Central memory CD4-positive, alpha-beta T cell (primary cell): ENCODE measurements around the gene ARHGAP5.
"Not testable (repeated sequence)": the region's sequence is repeated elsewhere in the genome, so short reads cannot be mapped to it uniquely, and the experiment has no call there.

Source experiments
- DNase-seq: peaks from one replicate; pipeline ENCODE4 v3.0.0; 2022

The ARHGAP5 gene

GRCh38 chr14:32126899-32127730 lies 50.0 kb downstream of the ARHGAP5 start:
- DNase-seq: not testable (repeated sequence)

DNA sequence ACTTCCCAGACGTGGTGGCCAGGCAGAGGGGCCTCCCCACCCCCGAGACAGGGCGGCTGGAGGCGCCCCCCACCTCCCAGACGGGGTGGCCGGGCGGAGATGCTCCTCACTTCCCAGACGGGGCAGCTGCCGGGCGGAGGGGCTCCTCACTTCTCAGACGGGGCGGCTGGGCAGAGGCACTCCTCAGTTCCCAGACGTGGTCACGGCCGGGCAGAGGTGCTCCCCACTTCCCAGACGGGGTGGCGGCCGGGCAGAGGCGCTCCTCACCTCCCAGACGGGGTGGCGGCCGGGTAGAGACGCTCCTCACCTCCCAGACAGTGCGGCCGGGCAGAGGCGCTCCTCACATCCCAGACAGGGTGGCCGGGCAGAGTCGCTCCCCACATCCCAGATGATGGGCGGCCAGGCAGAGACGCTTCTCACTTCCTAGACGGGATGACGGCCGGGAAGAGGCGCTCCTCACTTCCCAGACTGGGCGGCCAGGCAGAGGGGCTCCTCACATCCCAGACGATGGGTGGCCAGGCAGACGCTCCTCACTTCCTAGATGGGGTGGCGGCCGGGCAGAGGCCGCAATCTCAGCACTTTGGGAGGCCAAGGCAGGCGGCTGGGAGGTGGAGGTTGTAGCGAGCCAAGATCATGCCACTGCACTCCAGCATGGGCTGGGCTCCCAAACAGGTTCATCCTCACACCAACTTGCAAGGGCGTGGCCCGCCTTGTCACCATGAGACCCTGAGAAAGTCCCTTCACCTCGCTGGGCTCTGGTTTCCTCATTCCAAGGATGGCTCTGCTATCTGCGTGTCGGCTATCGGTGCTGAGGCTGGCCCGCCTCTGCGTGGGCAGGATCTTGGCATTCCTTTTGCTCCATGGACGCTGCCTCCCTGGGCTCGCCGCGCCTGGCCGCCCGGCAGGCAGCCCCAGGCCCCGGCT lies 50.9 kb downstream of the ARHGAP5 start:
- DNase-seq: not testable (repeated sequence)

DNA sequence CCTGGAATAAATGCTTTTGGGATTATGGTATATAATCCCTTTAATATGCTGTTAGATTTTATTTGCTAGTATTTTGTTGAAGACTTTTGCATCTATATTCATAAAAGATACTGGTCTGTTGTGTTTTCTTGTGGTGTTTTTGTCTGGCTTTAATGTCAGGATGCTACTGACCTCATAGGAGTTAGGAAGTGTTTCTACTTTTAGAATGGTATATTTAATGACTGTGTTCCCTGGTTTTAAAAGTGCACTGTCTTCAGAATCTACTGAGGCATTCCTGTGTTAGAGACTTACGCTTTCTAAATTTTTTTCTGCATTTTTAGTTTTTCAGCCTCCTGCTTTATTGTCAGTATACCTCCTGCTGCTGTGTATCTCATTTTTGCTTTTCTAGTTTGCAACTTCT lies 51.6 kb downstream of the ARHGAP5 start:
- DNase-seq: no peak

DNA sequence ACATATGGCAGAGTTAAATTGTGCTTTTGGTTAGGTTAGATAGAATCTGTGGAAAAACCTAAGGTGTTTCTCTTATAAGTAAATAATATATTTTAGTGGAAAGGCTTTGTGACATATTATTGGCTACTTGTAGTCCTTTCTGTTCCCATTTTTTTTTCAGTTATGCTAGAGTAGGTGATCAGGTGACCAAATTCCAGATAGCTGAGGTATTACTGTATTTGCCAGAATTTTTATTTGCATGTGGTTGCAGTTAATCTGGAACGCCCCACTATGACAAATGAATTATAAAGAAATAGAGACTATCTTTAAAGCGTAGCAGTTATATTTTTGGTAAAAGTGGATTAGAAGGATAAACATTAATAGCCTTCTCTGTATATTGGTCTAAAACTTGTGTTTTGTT lies 52.0 kb downstream of the ARHGAP5 start:
- no peak for DNase-seq

GRCh38 chr14:32131689-32132088 lies 54.6 kb downstream of the ARHGAP5 start:
- DNase-seq: not testable (repeated sequence)

DNA sequence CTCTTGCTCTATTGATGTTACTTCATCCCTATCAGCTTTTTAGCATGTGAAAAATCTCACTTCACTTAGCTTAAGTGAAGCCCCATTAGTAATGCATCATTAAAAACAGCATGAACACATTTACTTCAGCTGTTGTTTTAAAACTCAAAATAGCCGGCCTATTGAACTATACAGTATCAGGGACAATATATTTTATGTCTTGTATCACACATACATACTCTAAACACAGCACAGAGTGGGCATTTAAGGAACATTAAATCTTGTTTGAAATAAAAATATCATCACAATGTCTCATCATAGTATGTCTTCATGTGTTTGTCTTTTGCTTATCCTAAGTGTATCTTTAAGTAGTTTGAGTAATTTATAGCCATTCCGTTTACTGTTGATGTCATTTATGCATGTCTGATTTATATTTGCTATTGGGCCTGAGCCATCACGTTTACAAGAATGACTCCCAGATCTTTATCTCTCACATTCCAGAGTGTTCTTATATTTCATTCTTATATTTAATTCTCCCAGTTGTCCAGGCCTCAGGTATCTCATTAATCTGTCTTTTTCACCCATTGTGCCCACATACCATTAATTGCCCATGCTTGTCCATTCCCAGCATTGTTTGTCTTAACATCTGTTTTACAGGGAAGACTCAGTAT lies 57.5 kb downstream of the ARHGAP5 start:
- no peak for DNase-seq

DNA sequence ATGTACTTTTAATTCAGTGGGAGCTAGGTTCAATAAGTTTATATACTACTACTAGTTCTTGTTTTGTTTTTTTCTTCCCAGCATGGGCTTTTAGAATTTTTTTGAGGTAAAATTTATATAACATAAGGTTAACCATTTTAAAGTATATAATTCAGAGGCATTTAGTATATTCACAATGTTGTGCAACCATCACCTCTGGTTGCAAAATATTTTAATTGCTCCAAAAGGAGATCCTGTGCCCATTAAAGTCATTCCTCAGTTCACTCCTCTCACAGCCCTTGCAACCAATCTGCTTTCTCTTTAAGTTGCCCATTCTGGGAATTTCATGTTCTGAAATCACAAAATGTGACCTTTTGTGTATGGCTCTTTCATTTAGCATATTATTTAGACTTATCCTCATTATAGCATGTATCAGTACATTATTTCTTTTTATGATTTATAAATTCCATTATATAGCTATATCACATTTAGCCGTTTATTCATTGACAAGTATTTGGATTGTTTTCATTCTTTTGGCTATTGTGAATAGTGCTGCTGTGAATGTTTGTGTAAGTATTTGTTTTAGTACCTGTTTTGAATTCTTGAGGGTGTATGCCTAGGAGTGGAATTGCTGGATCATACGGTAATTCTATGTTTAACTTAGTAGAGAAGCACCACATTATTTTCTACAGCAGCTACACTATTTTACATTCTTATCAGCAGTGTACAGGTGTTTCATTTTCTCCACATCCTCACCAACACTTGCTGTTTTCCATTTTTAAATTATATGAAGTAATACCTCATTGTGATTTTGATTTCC lies 59.1 kb downstream of the ARHGAP5 start:
- DNase-seq: no peak

GRCh38 chr14:32137313-32137712 lies 60.2 kb downstream of the ARHGAP5 start:
- DNase-seq: no peak

DNA sequence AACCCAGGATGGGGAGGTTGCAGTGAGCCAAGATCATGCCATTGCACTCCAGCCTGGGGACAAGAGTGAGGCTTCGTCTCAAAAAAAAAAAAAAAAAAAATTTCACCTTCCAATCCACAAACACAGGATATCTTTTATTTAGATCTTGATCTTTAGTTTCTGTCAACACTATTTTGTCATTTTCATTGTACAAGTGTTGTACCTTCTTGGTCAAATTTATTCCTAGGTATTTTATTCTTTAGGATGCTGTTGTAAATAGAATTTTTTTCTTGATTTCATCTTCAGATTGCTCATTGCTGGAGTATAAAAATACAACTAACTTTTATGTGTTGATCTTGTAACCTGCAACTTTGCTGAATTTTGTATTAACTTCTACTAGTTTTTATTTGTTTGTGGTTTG lies 60.8 kb downstream of the ARHGAP5 start:
- DNase-seq: no peak

DNA sequence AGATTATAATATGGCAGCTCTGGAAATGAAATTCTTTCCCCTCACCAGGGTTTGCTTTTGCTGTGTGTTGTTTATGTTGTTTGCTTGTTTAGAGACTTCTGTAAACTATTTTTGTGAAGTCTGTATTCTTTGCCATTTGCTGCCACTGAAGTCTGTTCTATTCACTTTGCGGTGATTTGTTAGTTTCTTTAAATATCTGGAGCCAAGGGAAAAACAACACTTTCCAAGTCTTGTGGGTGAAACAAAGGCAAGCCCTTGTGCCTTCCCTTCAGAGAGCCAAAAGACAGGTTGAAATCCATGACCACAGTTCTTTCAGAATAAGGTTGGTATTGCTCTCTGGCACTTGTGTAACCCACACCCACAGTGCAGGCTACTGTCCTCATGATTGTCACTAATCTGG lies 65.2 kb downstream of the ARHGAP5 start:
- DNase-seq: no peak

- no peak for DNase-seq
Observed at GRCh38 chr14:32142754-32143437, 65.8 kb downstream of the ARHGAP5 start.

GRCh38 chr14:32150392-32150791 lies 73.3 kb downstream of the ARHGAP5 start:
- DNase-seq: no peak

- no peak for DNase-seq
Observed at GRCh38 chr14:32166029-32166428, 88.9 kb downstream of the ARHGAP5 start.

DNA sequence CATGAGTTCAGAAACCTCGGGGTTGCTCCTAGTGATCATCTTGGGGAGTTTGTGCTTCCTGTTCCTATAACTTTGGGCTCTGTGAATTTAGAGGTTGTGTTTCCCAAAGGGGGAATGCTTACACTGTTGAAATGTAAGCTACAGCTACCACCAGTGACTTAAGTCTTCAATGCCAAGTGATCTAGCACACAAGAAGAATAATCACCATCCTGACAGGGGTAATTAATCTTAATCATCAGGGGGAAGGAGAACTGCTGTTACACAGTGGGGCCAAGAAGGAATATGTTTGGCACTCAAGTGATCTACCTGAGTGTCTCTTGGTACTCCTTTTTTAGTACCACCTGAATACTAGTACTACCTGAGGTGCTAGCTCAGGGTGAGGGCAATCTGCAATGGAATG lies 89.8 kb downstream of the ARHGAP5 start:
- DNase-seq: no peak

DNA sequence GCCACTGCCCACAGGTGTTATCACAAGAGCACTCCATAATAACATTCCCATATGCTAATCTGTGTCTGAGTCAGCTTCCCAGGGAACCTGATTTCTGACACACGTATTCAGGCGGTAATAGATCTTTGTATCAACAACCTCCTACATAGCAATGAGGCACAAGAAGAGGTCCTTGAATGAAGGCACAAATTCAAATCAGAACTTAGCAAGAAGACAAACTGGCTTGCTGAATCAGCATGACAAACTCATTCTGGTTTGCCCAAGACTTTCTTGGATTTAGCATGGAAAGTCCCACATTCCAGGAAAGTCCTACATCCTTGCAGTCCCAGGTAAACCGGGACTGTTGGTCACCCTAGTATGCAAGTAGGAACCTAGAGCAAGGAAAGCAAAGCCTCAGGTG lies 90.8 kb downstream of the ARHGAP5 start:
- DNase-seq: no peak

DNA sequence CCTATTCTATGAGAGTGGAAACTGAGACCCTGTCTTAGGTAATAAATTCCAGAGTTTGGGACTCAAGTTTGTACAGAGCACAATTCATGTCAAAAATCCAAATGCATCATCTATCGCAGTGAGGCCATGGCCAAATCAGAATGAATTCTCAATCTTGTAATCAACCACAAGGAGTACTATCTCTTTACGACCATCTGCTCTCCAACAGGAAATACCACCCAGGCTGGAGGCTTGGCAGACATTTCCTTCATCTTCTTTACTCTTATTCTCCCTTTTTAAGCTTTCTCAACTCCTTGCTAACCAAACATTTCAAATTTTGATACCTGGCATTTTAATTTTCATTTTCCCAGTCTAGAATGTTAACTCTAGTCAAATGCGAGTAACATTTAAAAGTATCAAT lies 92.1 kb downstream of the ARHGAP5 start:
- DNase-seq: no peak

DNA sequence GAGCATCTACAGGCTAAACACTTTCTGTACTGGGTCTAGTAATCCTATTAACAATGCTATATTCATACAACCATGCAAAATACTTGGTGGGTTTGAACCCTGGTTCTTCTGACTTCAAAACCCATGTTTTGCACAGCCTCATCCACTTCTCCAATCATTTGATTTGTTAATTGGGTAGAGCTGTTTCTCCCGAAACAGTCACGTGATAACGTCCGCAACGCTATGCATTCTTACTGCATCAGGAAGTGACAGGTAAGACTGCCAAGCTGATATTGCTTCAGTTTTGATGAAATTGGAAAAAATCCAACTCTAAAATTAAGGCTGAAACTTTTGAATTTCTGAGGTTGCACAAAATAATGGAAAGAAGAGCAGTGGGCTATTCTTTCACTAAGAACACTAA lies 94.4 kb downstream of the ARHGAP5 start:
- no peak for DNase-seq

- no peak for DNase-seq
Observed at GRCh38 chr14:32183151-32184058, 106.3 kb downstream of the ARHGAP5 start.

DNA sequence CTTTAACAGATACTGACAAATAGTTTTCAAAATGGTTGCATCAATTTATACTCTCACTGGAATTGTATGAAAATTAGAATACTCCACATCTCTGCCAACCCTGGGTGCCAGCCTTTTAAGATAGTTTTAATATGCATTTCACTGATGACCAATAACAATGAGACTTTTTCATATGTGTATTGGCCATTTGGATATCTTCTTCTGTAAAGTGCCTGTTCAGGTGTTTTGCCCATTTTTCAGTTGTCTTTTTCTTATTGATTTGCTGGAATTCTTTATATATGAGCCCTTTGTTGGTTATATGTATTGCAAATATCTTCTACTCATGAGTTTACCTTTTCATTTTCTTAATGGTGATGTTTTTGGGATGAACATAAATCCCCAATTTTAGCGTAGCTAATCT lies 108.0 kb downstream of the ARHGAP5 start:
- no peak for DNase-seq

- DNase-seq: no peak
Observed at GRCh38 chr14:32186248-32186647, 109.1 kb downstream of the ARHGAP5 start.

GRCh38 chr14:32189811-32190210 lies 112.7 kb downstream of the ARHGAP5 start:
- DNase-seq: no peak
